Inflammatory macrophage (primary cell): ENCODE results near the gene PARP8.
"Not testable (repeated sequence)": the region's sequence is repeated elsewhere in the genome, so short reads cannot be mapped to it uniquely, and the experiment has no call there.

Experiments used
- DNase-seq, 2 donors: peaks; one replicate each; pipeline ENCODE4 v3.0.0-alpha.2; 2020 to 2022

The PARP8 gene

GRCh38 chr5:50727845-50728244 is 61.4 kb downstream of the PARP8 start:
- no peak for DNase-seq

GRCh38 chr5:50730336-50730735 is 63.9 kb downstream of the PARP8 start:
- DNase-seq, result no peak

GRCh38 chr5:50730841-50731240 is 64.4 kb downstream of the PARP8 start:
- DNase-seq, result no peak

- DNase-seq, result peak; percentile 41 to 67
Observed at GRCh38 chr5:50733741-50734140, 67.3 kb downstream of the PARP8 start.

GRCh38 chr5:50738864-50739263 is 72.4 kb downstream of the PARP8 start:
- peak in 1 of 2 donors; percentile 31 for DNase-seq

- DNase-seq, result no peak
Observed at GRCh38 chr5:50740832-50741231, 74.4 kb downstream of the PARP8 start.

- DNase-seq, result no peak
Observed at GRCh38 chr5:50744776-50745175, 78.3 kb downstream of the PARP8 start.

- no peak for DNase-seq
Observed at GRCh38 chr5:50745221-50745910, 78.9 kb downstream of the PARP8 start.

GRCh38 chr5:50749181-50749580 is 82.7 kb downstream of the PARP8 start:
- DNase-seq, result no peak

GRCh38 chr5:50749873-50750272 is 83.4 kb downstream of the PARP8 start:
- no peak for DNase-seq

- DNase-seq, result peak; percentile 66 to 74
Observed at GRCh38 chr5:50751064-50751657, 84.7 kb downstream of the PARP8 start.

GRCh38 chr5:50752800-50753199 is 86.4 kb downstream of the PARP8 start:
- no peak for DNase-seq

- peak in 1 of 2 donors; percentile 47 for DNase-seq
Observed at GRCh38 chr5:50759526-50760270, 93.3 kb downstream of the PARP8 start.

- DNase-seq, result no peak
Observed at GRCh38 chr5:50763351-50763750, 96.9 kb downstream of the PARP8 start.

GRCh38 chr5:50763846-50764245 is 97.4 kb downstream of the PARP8 start:
- no peak for DNase-seq

GRCh38 chr5:50766042-50766441 is 99.6 kb downstream of the PARP8 start:
- no peak for DNase-seq

GRCh38 chr5:50766462-50766861 is 100.0 kb downstream of the PARP8 start:
- DNase-seq, result no peak

GRCh38 chr5:50766967-50767366 is 100.5 kb downstream of the PARP8 start:
- DNase-seq, result no peak

- DNase-seq, result no peak
Observed at GRCh38 chr5:50767588-50767987, 101.2 kb downstream of the PARP8 start.

GRCh38 chr5:50768634-50769033 is 102.2 kb downstream of the PARP8 start:
- DNase-seq, result no peak

- DNase-seq, result no peak
Observed at GRCh38 chr5:50770441-50770840, 104.0 kb downstream of the PARP8 start.

GRCh38 chr5:50774446-50775175 is 108.2 kb downstream of the PARP8 start:
- DNase-seq, result not testable (repeated sequence)

GRCh38 chr5:50786073-50786472 is 119.6 kb downstream of the PARP8 start:
- DNase-seq, result no peak
